ENCODE data around the gene WBP1L.
"Not testable (repeated sequence)": the region's sequence is repeated elsewhere in the genome, so short reads cannot be mapped to it uniquely, and the experiment has no call there.

Gene WBP1L

GRCh38 chr10:102841827-102842345 lies 98.1 kb downstream of the WBP1L start:
- no peak overlapping the region for H2BK5ac ChIP-seq (ENCODE audit: low read depth, low read length, poor library complexity)
- H3K27me3 ChIP-seq (ENCODE audit: insufficient read depth, low read length): no peaks in the 10 kb centered on the region
- no peak overlapping the region for H3K23ac ChIP-seq (ENCODE audit: low read length)
- no peak overlapping the region for H3K18ac ChIP-seq (ENCODE audit: low read length)
- no peak overlapping the region for H3K4me2 ChIP-seq (ENCODE audit: low read length)
- H2AK5ac ChIP-seq (ENCODE audit: low read length): no peak overlapping the region
- no peak overlapping the region for H3K14ac ChIP-seq (ENCODE audit: low read length)
- H3K4me1 ChIP-seq (ENCODE audit: control insufficient read depth in 1 of 2, insufficient read depth in 2 of 2, low read length in 2 of 2): no peaks in the 10 kb centered on the region
- no peak overlapping the region for H3K27ac ChIP-seq (ENCODE audit: low read depth, low read length)
- H4K91ac ChIP-seq (ENCODE audit: low read depth, low read length): no peak overlapping the region
- DNase-seq: no peak
- no peak overlapping the region for H2BK12ac ChIP-seq (ENCODE audit: low read length)
- H3K36me3 ChIP-seq (ENCODE audit: control insufficient read depth in 1 of 2, insufficient read depth in 2 of 2, low read length in 2 of 2): no peaks in the 10 kb centered on the region
- no peak overlapping the region for H4K12ac ChIP-seq (ENCODE audit: low read depth, low read length)
- no peaks in the 10 kb centered on the region for H3K79me2 ChIP-seq (ENCODE audit: control insufficient read depth, insufficient read depth, low read length, poor library complexity)
- H3K79me1 ChIP-seq (ENCODE audit: low read length): no peaks in the 10 kb centered on the region
- H3K9me3 ChIP-seq (ENCODE audit: insufficient read depth, low read depth, low read length): peaks cover 13% of the 10 kb centered on the region
- no peak overlapping the region for H3K4me3 ChIP-seq (ENCODE audit: low read depth, low read length)
- no CpG with 5 or more reads among the region's 11 CpGs for WGBS (ENCODE audit: extremely low coverage, insufficient coverage, insufficient read length)
- H2AFZ ChIP-seq (ENCODE audit: insufficient read depth, low read length, poor library complexity): no peak overlapping the region
- H3K9ac ChIP-seq (ENCODE audit: low read length): no peak overlapping the region
- H4K8ac ChIP-seq (ENCODE audit: low read depth, low read length): no peak overlapping the region
- H3K4ac ChIP-seq (ENCODE audit: low read depth, low read length): no peak overlapping the region
- no peak overlapping the region for H2BK120ac ChIP-seq (ENCODE audit: insufficient read depth, low read length, poor library complexity)

GRCh38 chr10:102843139-102843538 lies 99.4 kb downstream of the WBP1L start:
- not testable (repeated sequence) for H3K18ac ChIP-seq (ENCODE audit: low read length); H2BK12ac ChIP-seq (ENCODE audit: low read length); H3K9me3 ChIP-seq (ENCODE audit: insufficient read depth, low read depth, low read length); H3K4me2 ChIP-seq (ENCODE audit: low read length); H2AFZ ChIP-seq (ENCODE audit: insufficient read depth, low read length, poor library complexity); H3K23ac ChIP-seq (ENCODE audit: low read length); H3K27me3 ChIP-seq (ENCODE audit: insufficient read depth, low read length); H3K79me2 ChIP-seq (ENCODE audit: control insufficient read depth, insufficient read depth, low read length, poor library complexity); H2AK5ac ChIP-seq (ENCODE audit: low read length); H3K4me1 ChIP-seq (ENCODE audit: control insufficient read depth in 1 of 2, insufficient read depth in 2 of 2, low read length in 2 of 2); H2BK120ac ChIP-seq (ENCODE audit: insufficient read depth, low read length, poor library complexity); H4K8ac ChIP-seq (ENCODE audit: low read depth, low read length); H3K9ac ChIP-seq (ENCODE audit: low read length); H3K4ac ChIP-seq (ENCODE audit: low read depth, low read length); H4K91ac ChIP-seq (ENCODE audit: low read depth, low read length); H3K36me3 ChIP-seq (ENCODE audit: control insufficient read depth in 1 of 2, insufficient read depth in 2 of 2, low read length in 2 of 2); H4K12ac ChIP-seq (ENCODE audit: low read depth, low read length); H3K4me3 ChIP-seq (ENCODE audit: low read depth, low read length); DNase-seq; H2BK5ac ChIP-seq (ENCODE audit: low read depth, low read length, poor library complexity); H3K27ac ChIP-seq (ENCODE audit: low read depth, low read length); H3K14ac ChIP-seq (ENCODE audit: low read length); H3K79me1 ChIP-seq (ENCODE audit: low read length)
- WGBS (ENCODE audit: extremely low coverage, insufficient coverage, insufficient read length): no CpG with 5 or more reads among the region's 8 CpGs

GRCh38 chr10:102844190-102844776 lies 100.5 kb downstream of the WBP1L start:
- H4K91ac ChIP-seq (ENCODE audit: low read depth, low read length); H3K4me3 ChIP-seq (ENCODE audit: low read depth, low read length); DNase-seq; H2BK5ac ChIP-seq (ENCODE audit: low read depth, low read length, poor library complexity); H4K12ac ChIP-seq (ENCODE audit: low read depth, low read length); H2BK120ac ChIP-seq (ENCODE audit: insufficient read depth, low read length, poor library complexity); H3K9ac ChIP-seq (ENCODE audit: low read length); H3K23ac ChIP-seq (ENCODE audit: low read length); H2BK12ac ChIP-seq (ENCODE audit: low read length); H2AFZ ChIP-seq (ENCODE audit: insufficient read depth, low read length, poor library complexity); H3K4ac ChIP-seq (ENCODE audit: low read depth, low read length); H4K8ac ChIP-seq (ENCODE audit: low read depth, low read length); H3K27ac ChIP-seq (ENCODE audit: low read depth, low read length); H3K36me3 ChIP-seq (ENCODE audit: control insufficient read depth in 1 of 2, insufficient read depth in 2 of 2, low read length in 2 of 2); H3K79me2 ChIP-seq (ENCODE audit: control insufficient read depth, insufficient read depth, low read length, poor library complexity); H3K4me1 ChIP-seq (ENCODE audit: control insufficient read depth in 1 of 2, insufficient read depth in 2 of 2, low read length in 2 of 2); H3K14ac ChIP-seq (ENCODE audit: low read length); H3K27me3 ChIP-seq (ENCODE audit: insufficient read depth, low read length); H3K9me3 ChIP-seq (ENCODE audit: insufficient read depth, low read depth, low read length); H3K79me1 ChIP-seq (ENCODE audit: low read length); H3K4me2 ChIP-seq (ENCODE audit: low read length); H2AK5ac ChIP-seq (ENCODE audit: low read length); H3K18ac ChIP-seq (ENCODE audit: low read length): not testable (repeated sequence)
- WGBS (ENCODE audit: extremely low coverage, insufficient coverage, insufficient read length): no CpG with 5 or more reads among the region's 6 CpGs

GRCh38 chr10:102845352-102845902 lies 101.7 kb downstream of the WBP1L start:
- H3K9ac ChIP-seq (ENCODE audit: low read length): no peak overlapping the region
- no peak overlapping the region for H2AFZ ChIP-seq (ENCODE audit: insufficient read depth, low read length, poor library complexity)
- no peaks in the 10 kb centered on the region for H3K27me3 ChIP-seq (ENCODE audit: insufficient read depth, low read length)
- H3K27ac ChIP-seq (ENCODE audit: low read depth, low read length): no peak overlapping the region
- H3K79me2 ChIP-seq (ENCODE audit: control insufficient read depth, insufficient read depth, low read length, poor library complexity): no peaks in the 10 kb centered on the region
- peaks cover 8% of the 10 kb centered on the region for H3K9me3 ChIP-seq (ENCODE audit: insufficient read depth, low read depth, low read length)
- no peaks in the 10 kb centered on the region for H3K36me3 ChIP-seq (ENCODE audit: control insufficient read depth in 1 of 2, insufficient read depth in 2 of 2, low read length in 2 of 2)
- H2BK120ac ChIP-seq (ENCODE audit: insufficient read depth, low read length, poor library complexity): no peak overlapping the region
- no peak for DNase-seq
- no peak overlapping the region for H3K4ac ChIP-seq (ENCODE audit: low read depth, low read length)
- no peaks in the 10 kb centered on the region for H3K4me1 ChIP-seq (ENCODE audit: control insufficient read depth in 1 of 2, insufficient read depth in 2 of 2, low read length in 2 of 2)
- H3K23ac ChIP-seq (ENCODE audit: low read length): no peak overlapping the region
- no peak overlapping the region for H4K12ac ChIP-seq (ENCODE audit: low read depth, low read length)
- no peak overlapping the region for H2AK5ac ChIP-seq (ENCODE audit: low read length)
- no peak overlapping the region for H4K91ac ChIP-seq (ENCODE audit: low read depth, low read length)
- no peak overlapping the region for H4K8ac ChIP-seq (ENCODE audit: low read depth, low read length)
- H3K4me3 ChIP-seq (ENCODE audit: low read depth, low read length): no peak overlapping the region
- H3K18ac ChIP-seq (ENCODE audit: low read length): no peak overlapping the region
- WGBS (ENCODE audit: extremely low coverage, insufficient coverage, insufficient read length): no CpG with 5 or more reads among the region's 9 CpGs
- H2BK12ac ChIP-seq (ENCODE audit: low read length): no peak overlapping the region
- H3K4me2 ChIP-seq (ENCODE audit: low read length): no peak overlapping the region
- H3K14ac ChIP-seq (ENCODE audit: low read length): no peak overlapping the region
- H3K79me1 ChIP-seq (ENCODE audit: low read length): no peaks in the 10 kb centered on the region
- H2BK5ac ChIP-seq (ENCODE audit: low read depth, low read length, poor library complexity): no peak overlapping the region
